SU-DHL-6 (cell line): ENCODE data around the gene ZKSCAN4.

Source experiments
- EZH2phosphoT487 ChIP-seq: fragments of 200-600 bp; sonication (generic), shearing (Covaris generic); conservative IDR thresholded peaks from 2 replicates; pipeline ENCODE4 v1.6.1; 2018; ENCODE audit warnings: mild to moderate bottlenecking, antibody characterized with exemption, low read length, moderate library complexity, mixed read lengths
- TF ChIP-seq, protein P1 (sequence below): fragments of 200-600 bp; sonication (generic); IDR thresholded peaks from one replicate; pipeline ENCODE4 v1.5.1; 2017; ENCODE audit warnings: antibody characterized with exemption, mild to moderate bottlenecking, low read length, moderate library complexity; ENCODE audit not compliant: insufficient read depth, poor library complexity, severe bottlenecking

DNA sequence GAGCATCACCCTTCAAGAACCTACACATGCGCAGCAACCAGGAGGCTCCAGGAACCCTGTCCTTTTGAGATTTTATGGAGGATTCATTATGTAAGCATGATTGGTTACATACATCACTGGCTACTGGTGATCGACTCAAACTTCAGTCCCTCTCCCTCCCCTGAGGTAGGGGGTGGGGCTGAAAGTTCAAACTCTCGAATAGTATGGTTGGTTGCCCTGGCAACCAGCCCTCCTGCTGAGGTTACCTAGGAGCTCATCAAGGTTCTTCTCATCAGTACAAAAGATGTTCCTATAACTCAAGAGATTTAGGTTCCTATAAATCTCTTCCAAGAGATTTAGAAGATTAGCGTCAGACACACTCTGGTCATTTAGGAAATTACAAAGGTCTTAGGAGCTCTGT lies 48.9 kb downstream of the ZKSCAN4 start:
- TF ChIP-seq, protein P1, sequence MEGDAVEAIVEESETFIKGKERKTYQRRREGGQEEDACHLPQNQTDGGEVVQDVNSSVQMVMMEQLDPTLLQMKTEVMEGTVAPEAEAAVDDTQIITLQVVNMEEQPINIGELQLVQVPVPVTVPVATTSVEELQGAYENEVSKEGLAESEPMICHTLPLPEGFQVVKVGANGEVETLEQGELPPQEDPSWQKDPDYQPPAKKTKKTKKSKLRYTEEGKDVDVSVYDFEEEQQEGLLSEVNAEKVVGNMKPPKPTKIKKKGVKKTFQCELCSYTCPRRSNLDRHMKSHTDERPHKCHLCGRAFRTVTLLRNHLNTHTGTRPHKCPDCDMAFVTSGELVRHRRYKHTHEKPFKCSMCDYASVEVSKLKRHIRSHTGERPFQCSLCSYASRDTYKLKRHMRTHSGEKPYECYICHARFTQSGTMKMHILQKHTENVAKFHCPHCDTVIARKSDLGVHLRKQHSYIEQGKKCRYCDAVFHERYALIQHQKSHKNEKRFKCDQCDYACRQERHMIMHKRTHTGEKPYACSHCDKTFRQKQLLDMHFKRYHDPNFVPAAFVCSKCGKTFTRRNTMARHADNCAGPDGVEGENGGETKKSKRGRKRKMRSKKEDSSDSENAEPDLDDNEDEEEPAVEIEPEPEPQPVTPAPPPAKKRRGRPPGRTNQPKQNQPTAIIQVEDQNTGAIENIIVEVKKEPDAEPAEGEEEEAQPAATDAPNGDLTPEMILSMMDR = no peak
- no peak for TF ChIP-seq EZH2phosphoT487
